Left ventricle myocardium inferior (tissue), 1 donor: Measurements from ENCODE around the gene NKAIN2. TPM values are rescaled to one million over a fixed set of nuclear protein-coding genes. Genes with fewer than 3 reads are reported as not detected.

Experiments used
- DNase-seq: peaks from one replicate; pipeline ENCODE4 v3.0.0-alpha.2; 2020
- H3K27ac ChIP-seq: fragments of 200-600 bp; replicated peaks from 2 replicates; pipeline ENCODE4 v1.8.0; 2021
- H3K27me3 ChIP-seq: fragments of 200-600 bp; 2 replicates; pipeline ENCODE4 v1.8.0; 2021; ENCODE audit warnings: low read depth
- H3K36me3 ChIP-seq: fragments of 200-600 bp; 2 replicates; pipeline ENCODE4 v1.8.0; 2021
- H3K4me1 ChIP-seq: fragments of 200-600 bp; 2 replicates; pipeline ENCODE4 v1.8.0; 2021
- H3K4me3 ChIP-seq: fragments of 200-600 bp; 2 replicates; pipeline ENCODE4 v1.8.0; 2021; ENCODE audit warnings: mild to moderate bottlenecking, moderate library complexity
- H3K9me3 ChIP-seq: fragments of 200-600 bp; replicated peaks from 2 replicates; pipeline ENCODE4 v1.8.0; 2021
- CTCF ChIP-seq: fragments of 200-600 bp; IDR thresholded peaks from 2 replicates; pipeline ENCODE4 v1.8.0; 2021; ENCODE audit warnings: antibody characterized with exemption, mild to moderate bottlenecking, borderline replicate concordance
- intact Hi-C: fragments of 100-400 bp; cut with micrococcal nuclease; formaldehyde crosslinking; loops from one replicate; pipeline ENCODE4 v1.11.0; 2022
- total RNA-seq: library from RNA; stranded (reverse); fragmentation: NEBNext Ultra II Directional; extraction: Animal tissue kit (Norgen Biotek cat#: 25700); gene quantifications from one replicate; pipeline ENCODE4 v1.2.1, GENCODE V29; 2021
- donor health status: DM: no; HTN: yes; CAD: no; lungs with severe emphysema.

NKAIN2 gene
- total RNA-seq, 1 donor from 2014 or later, result 0.22 TPM

- intact Hi-C loops, result no loop called here
- H3K27ac ChIP-seq, result no peak overlapping the region
- no peak for DNase-seq
- TF ChIP-seq CTCF, result no peak
- H3K4me1 ChIP-seq, result no peaks in the 10 kb centered on the region
- no peaks in the 10 kb centered on the region for H3K27me3 ChIP-seq
- H3K4me3 ChIP-seq, result no peak overlapping the region
- no peaks in the 10 kb centered on the region for H3K36me3 ChIP-seq
- H3K9me3 ChIP-seq, result no peaks in the 10 kb centered on the region
Measured at GRCh38 chr6:124799638-124800037, 996.0 kb downstream of the NKAIN2 start.

- intact Hi-C loops, result no loop called here
- no peak overlapping the region for H3K27ac ChIP-seq
- H3K4me3 ChIP-seq, result no peak overlapping the region
- no peaks in the 10 kb centered on the region for H3K27me3 ChIP-seq
- H3K36me3 ChIP-seq, result no peaks in the 10 kb centered on the region
- no peak for TF ChIP-seq CTCF
- no peaks in the 10 kb centered on the region for H3K9me3 ChIP-seq
- H3K4me1 ChIP-seq, result no peaks in the 10 kb centered on the region
- no peak for DNase-seq
Measured at GRCh38 chr6:124800222-124800621, 996.6 kb downstream of the NKAIN2 start.

GRCh38 chr6:124812067-124812466, 1008.4 kb downstream of the NKAIN2 start:
- Histone ChIP-seq H3K36me3 (no peaks in the 10 kb centered on the region), H3K27ac (no peak overlapping the region), H3K9me3 (no peaks in the 10 kb centered on the region), H3K4me1 (no peaks in the 10 kb centered on the region), H3K27me3 (no peaks in the 10 kb centered on the region), H3K4me3 (no peak overlapping the region)
- no peak for TF ChIP-seq CTCF
- no peak for DNase-seq
- intact Hi-C loops, result no loop called here

GRCh38 chr6:124819346-124819745, 1015.7 kb downstream of the NKAIN2 start:
- Histone ChIP-seq H3K4me1 (no peaks in the 10 kb centered on the region), H3K36me3 (no peaks in the 10 kb centered on the region), H3K27me3 (no peaks in the 10 kb centered on the region), H3K9me3 (no peaks in the 10 kb centered on the region), H3K27ac (no peak overlapping the region), H3K4me3 (no peak overlapping the region)
- no peak for DNase-seq
- intact Hi-C loops, result no loop called here
- no peak for TF ChIP-seq CTCF

GRCh38 chr6:124822204-124822613, 1018.5 kb downstream of the NKAIN2 start:
- no peaks in the 10 kb centered on the region for H3K36me3 ChIP-seq
- intact Hi-C loops, result no loop called here
- TF ChIP-seq CTCF, result no peak
- H3K27ac ChIP-seq, result no peak overlapping the region
- H3K27me3 ChIP-seq, result no peaks in the 10 kb centered on the region
- H3K4me3 ChIP-seq, result no peak overlapping the region
- H3K9me3 ChIP-seq, result no peaks in the 10 kb centered on the region
- H3K4me1 ChIP-seq, result no peaks in the 10 kb centered on the region
- DNase-seq, result no peak

- Histone ChIP-seq H3K4me3 (no peak overlapping the region), H3K27ac (no peak overlapping the region), H3K9me3 (no peaks in the 10 kb centered on the region), H3K4me1 (no peaks in the 10 kb centered on the region), H3K27me3 (no peaks in the 10 kb centered on the region), H3K36me3 (no peaks in the 10 kb centered on the region)
- intact Hi-C loops, result no loop called here
- TF ChIP-seq CTCF, result no peak
- DNase-seq, result no peak
Measured at GRCh38 chr6:124822721-124823120, 1019.1 kb downstream of the NKAIN2 start.
